HepG2 (cell line): Measurements from ENCODE around the gene RBBP8NL. TPM values are rescaled to one million over a fixed set of nuclear protein-coding genes. Genes with fewer than 3 reads are reported as not detected.

Source experiments
- DNMT3B ChIP-seq: conservative IDR thresholded peaks from 2 replicates; pipeline ENCODE4 v1.6.1; 2016; ENCODE audit warnings: missing biosample characterization, control low read depth
- ELF1 ChIP-seq: sonication (generic); formaldehyde crosslinking; IDR thresholded peaks from 2 replicates; pipeline ENCODE4 v1.4.0; 2020; ENCODE audit warnings: missing genetic modification reagents
- FLYWCH1 ChIP-seq: sonication (generic); formaldehyde crosslinking; IDR thresholded peaks from 2 replicates; pipeline ENCODE4 v1.8.1; 2023; ENCODE audit warnings: mild to moderate bottlenecking, missing genetic modification reagents
- GRHL1 ChIP-seq: sonication (generic); formaldehyde crosslinking; conservative IDR thresholded peaks from 2 replicates; pipeline ENCODE4 v1.8.0; 2022; ENCODE audit warnings: missing genetic modification reagents
- KDM3A ChIP-seq: IDR thresholded peaks from 2 replicates; pipeline ENCODE4 v1.6.1; 2018; ENCODE audit warnings: low read depth, missing compliant biosample characterization
- MTF2 ChIP-seq: sonication (generic); formaldehyde crosslinking; IDR thresholded peaks from 2 replicates; pipeline ENCODE4 v1.5.0; 2020; ENCODE audit warnings: missing genetic modification reagents, borderline replicate concordance
- NFYB ChIP-seq: sonication (generic); formaldehyde crosslinking; IDR thresholded peaks from 2 replicates; pipeline ENCODE4 v1.4.0; 2020; ENCODE audit warnings: missing genetic modification reagents
- NRL ChIP-seq: sonication (generic); formaldehyde crosslinking; IDR thresholded peaks from 2 replicates; pipeline ENCODE4 v1.5.0; 2020; ENCODE audit warnings: missing genetic modification reagents, mild to moderate bottlenecking, moderate library complexity, borderline replicate concordance
- SKI ChIP-seq: fragments of 450-650 bp; IDR thresholded peaks from one replicate; pipeline ENCODE4 v1.6.1; 2018; ENCODE audit warnings: mild to moderate bottlenecking; ENCODE audit not compliant: partially characterized antibody
- TOPORS ChIP-seq: sonication (generic); formaldehyde crosslinking; IDR thresholded peaks from 2 replicates; pipeline ENCODE4 v1.8.0; 2023; ENCODE audit warnings: mild to moderate bottlenecking, missing genetic modification reagents
- U2AF2 ChIP-seq: fragments of 200-400 bp; formaldehyde crosslinking; IDR thresholded peaks from 2 replicates; pipeline ENCODE4 v1.6.1; 2017; ENCODE audit warnings: low read depth, mild to moderate bottlenecking, low read length
- ZC3H13 ChIP-seq: sonication (generic); formaldehyde crosslinking; IDR thresholded peaks from 2 replicates; pipeline ENCODE4 v1.8.1; 2023; ENCODE audit warnings: mild to moderate bottlenecking, missing genetic modification reagents, moderate library complexity
- ZFP37 ChIP-seq: sonication (generic); formaldehyde crosslinking; IDR thresholded peaks from 2 replicates; pipeline ENCODE4 v1.4.0; 2020; ENCODE audit warnings: missing genetic modification reagents, borderline replicate concordance
- ZFP90 ChIP-seq: sonication (generic); formaldehyde crosslinking; IDR thresholded peaks from 2 replicates; pipeline ENCODE4 v1.8.0; 2022; ENCODE audit warnings: missing genetic modification reagents, mild to moderate bottlenecking, inconsistent platforms, borderline replicate concordance
- ZNF318 ChIP-seq: sonication (generic); formaldehyde crosslinking; IDR thresholded peaks from 2 replicates; pipeline ENCODE4 v1.4.0; 2020; ENCODE audit warnings: mild to moderate bottlenecking, missing genetic modification reagents
- ZNF468 ChIP-seq: sonication (generic); formaldehyde crosslinking; IDR thresholded peaks from 2 replicates; pipeline ENCODE4 v1.8.0; 2022; ENCODE audit warnings: mild to moderate bottlenecking, moderate library complexity, missing genetic modification reagents
- ZNF678 ChIP-seq: sonication (generic); formaldehyde crosslinking; IDR thresholded peaks from 2 replicates; pipeline ENCODE4 v1.4.0; 2020; ENCODE audit warnings: mild to moderate bottlenecking, missing genetic modification reagents
- ZNF781 ChIP-seq: sonication (generic); formaldehyde crosslinking; IDR thresholded peaks from 2 replicates; pipeline ENCODE4 v1.5.1; 2020; ENCODE audit warnings: borderline replicate concordance, mild to moderate bottlenecking, missing genetic modification reagents; ENCODE audit errors: not compliant biosample characterization
- ZSCAN31 ChIP-seq: sonication (generic); formaldehyde crosslinking; IDR thresholded peaks from 2 replicates; pipeline ENCODE4 v1.5.0; 2020; ENCODE audit warnings: low read depth, mild to moderate bottlenecking, missing genetic modification reagents
- polyA plus RNA-seq, 8 experiments: library from polyadenylated mRNA; depleted of rRNA in 3 of 8; stranded (reverse) in 7 of 8; unstranded in 1 of 8; fragments of >200 nt; fragmentation: Illumina TruSeq in 4 of 8; extraction: Trizol in 4 of 8; gene quantifications; 2 replicates each; pipeline versions ENCODE4 v1.2.1 to v1.2.3, GENCODE V29; 2011 to 2016; ENCODE audit warnings: low read depth in 4 of 8, missing spikeins in 1 of 8, mixed read lengths in 1 of 8; ENCODE audit not compliant: insufficient read depth in 1 of 8
- total RNA-seq, 5 experiments: library from RNA; depleted of rRNA; stranded (reverse); fragments of >200 nt; fragmentation: Illumina TruSeq; extraction: Trizol; gene quantifications; 2 replicates each; pipeline ENCODE4 v1.2.3, GENCODE V29; 2016; ENCODE audit warnings: low read depth in 1 of 5

Gene RBBP8NL
- total and polyA plus RNA-seq, 2 of the 13 experiments (the other 11 are each of a cell fraction or from before 2014, with no cell fraction given) = 0.69 to 0.86 TPM

- peak; percentile 93; the same call in 1 of the 2 replicates for TF ChIP-seq ZNF318 (CRISPR knock-in tag)
- TF ChIP-seq ZSCAN31 (CRISPR knock-in tag) = peak; percentile 68; the same call in 1 of the 2 replicates
- peak; percentile 66 for TF ChIP-seq NFYB (CRISPR knock-in tag)
- TF ChIP-seq ELF1 (CRISPR knock-in tag) = peak; percentile 96
- peak; percentile 95 for TF ChIP-seq ZFP90
- TF ChIP-seq KDM3A (CRISPR knock-in tag) = peak; percentile 94
- no peak for TF ChIP-seq GRHL1 (CRISPR knock-in tag)
- TF ChIP-seq TOPORS = peak; percentile 93
- TF ChIP-seq NRL = peak; percentile 60
- no peak for TF ChIP-seq FLYWCH1 (CRISPR knock-in tag)
- peak; percentile 24; the same call in 1 of the 2 replicates for TF ChIP-seq DNMT3B (CRISPR knock-in tag)
- TF ChIP-seq ZC3H13 (CRISPR knock-in tag) = peak; percentile 98
- no peak for TF ChIP-seq SKI
- TF ChIP-seq ZNF781 (CRISPR knock-in tag) = no peak
- no peak; the same call in none of the 2 replicates for TF ChIP-seq ZNF468 (CRISPR knock-in tag)
- no peak for TF ChIP-seq ZNF678 (CRISPR knock-in tag)
- TF ChIP-seq ZFP37 (CRISPR knock-in tag) = no peak
- TF ChIP-seq MTF2 (CRISPR knock-in tag) = no peak
- TF ChIP-seq U2AF2 = no peak
Observed at GRCh38 chr20:62386383-62387218, 40.7 kb downstream of the RBBP8NL start, which contains the start of gene RPS21 (continued).
